ENCODE results near the gene NSD2.
A peak's percentile ranks its signal among the peaks of the same experiment; 100 is the strongest.

NSD2 gene

DNA sequence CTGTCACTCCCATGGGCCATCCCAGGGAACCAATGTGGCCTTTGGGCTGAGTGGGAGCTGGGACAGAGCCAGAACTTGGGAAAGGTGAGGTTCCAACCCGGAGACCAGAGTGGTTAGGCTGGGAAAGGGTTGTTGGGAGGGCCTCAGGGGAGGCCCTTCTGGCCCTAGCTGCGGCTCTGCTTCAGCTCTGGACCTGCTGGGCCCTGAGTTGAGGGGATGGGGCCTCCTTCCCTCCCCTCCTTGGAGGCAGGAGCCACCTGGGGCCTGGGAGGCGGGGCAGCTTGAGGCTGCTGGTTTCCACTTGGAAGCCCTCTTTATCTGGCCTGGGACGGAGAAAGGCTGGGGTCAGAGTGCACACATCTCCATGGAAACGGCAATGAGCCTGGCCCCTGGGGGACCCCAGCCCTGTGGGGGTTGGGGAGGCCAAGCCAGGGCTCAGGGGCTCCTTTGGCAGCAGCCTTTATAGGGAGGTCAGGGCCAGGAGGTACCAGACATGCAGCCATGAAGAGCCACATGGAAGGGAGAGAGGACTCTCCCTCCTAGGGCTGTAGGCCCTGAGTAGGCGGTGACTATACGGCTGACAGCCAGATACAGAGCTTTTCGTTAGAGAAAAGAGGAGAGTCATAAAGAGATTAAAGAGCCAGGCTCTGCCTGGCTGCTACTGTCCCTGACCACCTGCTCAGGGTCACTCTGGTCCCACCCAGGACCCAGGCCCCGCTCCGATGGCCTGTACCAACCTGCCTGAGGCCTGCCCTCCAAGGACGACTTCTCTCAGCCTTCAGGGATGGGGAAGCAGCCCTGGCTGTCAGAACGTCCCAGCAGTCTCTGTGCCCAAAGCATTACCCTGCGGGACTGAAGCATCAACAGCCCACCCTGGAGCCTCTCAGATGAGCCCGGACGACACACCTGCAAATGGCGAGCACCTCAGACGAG lies 6.9 kb upstream of the NSD2 start:
- no peak for DNase-seq (ENCODE audit: low spot score)

GRCh38 chr4:1866189-1866661 lies 5.0 kb upstream of the NSD2 start:
- DNase-seq (ENCODE audit: low spot score), result no peak

- DNase-seq (ENCODE audit: low spot score), result no peak
Observed at GRCh38 chr4:1868293-1868692, 2.9 kb upstream of the NSD2 start.

DNA sequence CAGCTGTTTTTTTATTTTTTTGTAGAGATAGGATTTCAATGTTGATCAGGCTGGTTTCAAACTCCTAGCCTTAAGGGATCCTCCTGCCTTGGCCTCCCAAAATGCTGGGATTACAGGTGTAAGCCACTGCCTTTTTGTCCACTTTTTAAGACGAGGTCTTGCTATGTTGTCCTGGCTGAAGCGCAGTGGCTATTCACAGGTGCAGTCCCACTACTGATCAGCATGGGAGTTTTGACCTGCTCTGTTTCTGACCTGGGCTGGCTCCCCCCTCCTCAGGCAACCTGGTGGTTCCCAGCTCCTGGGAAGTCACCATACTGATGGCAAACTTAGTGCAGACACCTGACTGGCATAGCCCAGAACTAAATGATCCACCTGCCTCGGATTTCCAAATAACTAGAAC lies 2.3 kb upstream of the NSD2 start:
- no peak for DNase-seq (ENCODE audit: low spot score)

DNA sequence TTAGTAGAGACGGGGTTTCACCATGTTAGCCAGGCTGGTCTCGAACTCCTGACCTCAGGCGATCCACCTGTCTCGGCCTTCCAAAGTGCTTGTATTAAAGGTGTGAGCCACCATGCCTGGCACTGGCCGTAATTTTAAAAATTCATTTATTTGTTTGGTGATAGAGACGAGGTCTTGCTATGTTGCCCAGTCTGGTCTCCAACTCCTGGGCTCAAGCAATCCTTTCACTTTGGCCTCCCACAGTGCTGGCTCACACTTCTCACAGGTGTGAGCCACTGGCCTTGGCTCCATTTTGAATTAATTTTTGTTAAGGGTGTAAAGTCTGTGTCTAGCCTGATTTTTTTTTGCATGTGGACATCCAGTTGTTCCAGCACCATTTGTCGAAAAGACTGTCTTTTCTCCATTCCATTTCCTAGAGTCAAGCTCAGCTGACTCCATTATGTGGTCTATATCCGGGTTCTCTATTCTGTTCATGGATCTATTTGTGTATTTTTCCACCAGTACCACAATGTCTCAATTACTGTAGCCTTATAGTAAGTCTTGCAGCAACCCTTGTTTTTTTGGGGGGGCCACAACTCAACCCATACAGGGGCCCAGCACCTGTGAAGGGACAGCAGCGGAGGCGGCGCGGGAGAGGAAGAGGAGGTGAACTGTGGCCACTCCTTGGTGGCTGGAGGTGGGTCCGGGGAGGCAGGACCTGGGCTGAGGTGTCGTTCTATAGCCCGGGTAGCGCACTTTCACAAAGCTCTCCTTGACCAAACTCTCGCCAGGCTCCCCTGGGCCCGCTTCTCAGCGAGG lies 1.5 kb upstream of the NSD2 start:
- DNase-seq (ENCODE audit: low spot score), result no peak

- DNase-seq (ENCODE audit: low spot score), result peak; percentile 87
Observed at GRCh38 chr4:1870328-1870577, 940 bp upstream of the NSD2 start.

- DNase-seq (ENCODE audit: low spot score), result peak; percentile 54
Observed at GRCh38 chr4:1871471-1872021, 353 bp downstream of the NSD2 start.

- no peak for DNase-seq (ENCODE audit: low spot score)
Observed at GRCh38 chr4:1872870-1873269, 1.7 kb downstream of the NSD2 start.

GRCh38 chr4:1873291-1873690 lies 2.1 kb downstream of the NSD2 start:
- DNase-seq (ENCODE audit: low spot score), result no peak

DNA sequence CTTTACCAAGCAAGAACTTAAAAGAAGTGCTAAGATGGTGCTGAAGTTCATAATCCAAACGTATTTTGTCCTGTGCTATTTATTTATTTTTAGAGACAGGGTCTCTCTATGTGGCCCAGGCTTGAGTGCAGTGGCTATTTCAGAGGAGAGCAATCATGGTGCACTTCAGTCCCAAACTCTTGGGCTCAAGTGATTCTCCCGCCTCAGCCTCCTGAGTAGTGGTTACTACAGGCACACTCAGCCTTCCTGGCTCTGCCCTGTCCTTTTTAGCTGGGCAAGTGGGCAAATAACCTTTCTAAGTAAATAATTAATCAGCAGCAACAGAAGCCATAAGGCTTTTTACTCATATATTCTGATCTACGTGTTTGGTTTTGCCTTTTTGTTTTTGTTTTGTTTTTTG lies 2.6 kb downstream of the NSD2 start:
- DNase-seq (ENCODE audit: low spot score), result no peak

GRCh38 chr4:1874201-1874600 lies 3.0 kb downstream of the NSD2 start:
- no peak for DNase-seq (ENCODE audit: low spot score)

DNA sequence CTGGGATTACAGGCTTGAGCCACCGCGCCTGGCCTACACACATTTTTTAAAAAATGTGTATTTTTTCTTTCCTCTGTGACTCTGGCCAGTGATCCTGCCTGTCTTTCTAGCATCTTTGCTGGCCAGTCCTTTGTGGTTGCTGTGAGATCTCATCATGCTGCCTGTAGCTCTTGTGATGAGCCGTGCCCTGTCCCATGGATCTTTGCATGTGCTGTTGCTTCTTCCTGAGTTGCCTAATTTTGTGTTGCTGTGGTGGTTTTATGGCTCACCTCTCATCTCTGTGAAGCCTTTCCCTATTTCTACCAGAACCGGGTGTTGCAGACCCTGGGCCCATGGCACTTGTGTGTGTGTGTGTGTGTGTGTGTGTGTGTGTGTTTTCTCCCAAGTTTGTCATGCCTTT lies 8.3 kb downstream of the NSD2 start:
- DNase-seq (ENCODE audit: low spot score), result no peak

- no peak for DNase-seq (ENCODE audit: low spot score)
Observed at GRCh38 chr4:1880332-1880731, 9.1 kb downstream of the NSD2 start.

DNA sequence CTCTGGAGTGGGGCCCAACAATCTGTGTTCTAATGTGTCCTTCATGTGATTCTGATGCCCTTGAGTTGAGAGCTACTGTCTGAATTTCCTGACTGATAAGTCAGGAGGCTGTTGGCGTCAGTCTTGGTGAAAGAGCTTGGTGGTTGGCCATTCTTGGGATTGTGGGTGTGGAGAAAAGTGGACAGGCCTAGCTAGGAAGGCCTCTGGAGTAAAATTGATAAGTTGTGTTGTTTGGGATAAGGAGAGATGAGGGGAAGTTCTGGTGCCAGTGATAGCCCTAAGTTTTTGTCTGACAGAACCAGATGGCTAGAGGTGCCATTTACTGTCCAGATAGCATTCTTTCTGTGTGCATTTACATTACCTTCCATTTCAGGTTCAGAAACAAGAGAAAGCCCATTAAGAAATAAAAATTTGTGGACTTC lies 11.7 kb downstream of the NSD2 start:
- DNase-seq (ENCODE audit: low spot score), result no peak

DNA sequence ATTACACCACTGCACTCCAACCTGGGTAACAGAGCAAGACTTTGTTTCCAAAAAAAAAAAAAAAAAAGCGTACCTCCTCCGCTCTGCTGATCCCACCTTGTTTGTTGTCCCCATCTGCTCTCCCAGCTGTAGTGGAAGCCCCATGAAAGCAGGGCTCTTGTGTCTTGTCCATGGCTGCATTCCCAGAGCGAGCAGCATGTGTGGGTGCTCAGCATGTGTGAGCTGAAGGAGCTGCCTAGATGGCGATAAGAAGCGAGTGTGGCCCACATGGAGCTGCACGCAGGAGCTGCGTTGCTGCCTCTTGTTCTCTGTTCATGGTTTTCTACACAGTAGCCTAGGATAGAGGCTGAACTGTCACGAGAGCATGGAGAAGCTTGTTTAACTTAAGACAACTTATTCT lies 12.4 kb downstream of the NSD2 start:
- no peak for DNase-seq (ENCODE audit: low spot score)

GRCh38 chr4:1885414-1885813 lies 14.2 kb downstream of the NSD2 start:
- no peak for DNase-seq (ENCODE audit: low spot score)

DNA sequence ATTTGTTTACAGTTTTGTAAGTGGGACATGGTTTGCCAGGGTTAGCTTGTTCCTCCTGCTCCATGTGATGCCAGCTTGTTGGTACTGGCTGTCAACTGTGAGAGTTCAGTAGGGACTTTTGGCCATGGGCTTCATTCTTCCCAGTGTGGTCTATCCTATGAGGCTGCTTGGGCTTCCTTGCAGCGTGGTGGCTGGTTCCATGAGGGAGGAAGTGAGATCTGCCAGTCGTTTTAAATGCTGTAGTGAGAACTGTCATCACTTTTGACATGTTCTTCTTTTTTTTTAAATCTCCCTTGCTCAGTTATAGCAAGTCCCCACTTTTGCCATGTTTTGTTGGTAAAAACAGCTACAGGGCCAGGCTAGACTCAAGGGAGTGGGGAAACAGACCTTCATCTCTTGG lies 15.9 kb downstream of the NSD2 start:
- DNase-seq (ENCODE audit: low spot score), result no peak

DNA sequence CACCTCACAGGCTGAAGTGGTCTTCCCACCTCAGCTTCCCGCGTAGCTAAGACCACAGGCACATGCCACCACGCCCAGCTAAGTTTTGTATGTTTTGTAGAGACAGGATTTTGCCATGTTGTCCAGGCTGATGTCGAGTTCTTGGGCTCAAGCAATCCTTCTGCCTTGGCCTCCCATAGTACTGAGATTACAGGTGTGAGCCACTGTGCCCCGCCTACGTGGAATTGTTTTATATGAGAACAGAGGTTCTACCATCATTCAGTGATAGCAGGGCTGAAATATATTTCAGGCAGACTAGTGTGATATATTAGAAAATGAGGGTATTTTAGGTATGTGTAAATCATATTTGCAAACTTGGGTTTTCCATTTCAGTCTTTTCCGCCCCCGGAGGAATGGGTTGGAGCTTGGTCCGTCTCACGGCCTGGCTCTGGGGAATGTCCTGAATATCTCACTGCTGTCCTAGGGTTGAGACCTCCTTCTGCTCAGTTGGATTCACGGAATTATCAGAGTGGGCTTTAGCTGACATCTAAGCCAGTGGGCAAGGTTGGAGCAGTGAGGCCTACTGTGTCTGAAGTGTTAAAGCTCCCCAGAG lies 19.9 kb downstream of the NSD2 start:
- DNase-seq (ENCODE audit: low spot score), result no peak

- DNase-seq (ENCODE audit: low spot score), result no peak
Observed at GRCh38 chr4:1895971-1896657, 24.9 kb downstream of the NSD2 start.

DNA sequence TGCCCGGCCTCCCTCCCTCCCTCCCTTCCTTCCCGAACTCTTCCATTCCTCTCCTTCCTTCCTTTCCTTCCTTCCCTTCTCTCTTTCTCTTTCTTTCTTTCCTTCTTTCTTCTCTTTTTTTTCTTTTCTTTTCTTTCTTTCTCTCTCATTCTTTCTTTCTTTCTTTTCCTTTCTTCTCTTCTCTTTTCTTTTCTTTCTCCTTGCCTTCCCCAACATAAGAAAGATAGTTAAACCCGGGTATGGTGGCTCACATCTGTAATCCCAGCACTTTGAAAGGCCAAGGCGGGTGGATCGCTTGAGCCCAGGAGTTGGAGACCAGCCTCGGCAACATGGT lies 25.4 kb downstream of the NSD2 start:
- DNase-seq (ENCODE audit: low spot score), result no peak

DNA sequence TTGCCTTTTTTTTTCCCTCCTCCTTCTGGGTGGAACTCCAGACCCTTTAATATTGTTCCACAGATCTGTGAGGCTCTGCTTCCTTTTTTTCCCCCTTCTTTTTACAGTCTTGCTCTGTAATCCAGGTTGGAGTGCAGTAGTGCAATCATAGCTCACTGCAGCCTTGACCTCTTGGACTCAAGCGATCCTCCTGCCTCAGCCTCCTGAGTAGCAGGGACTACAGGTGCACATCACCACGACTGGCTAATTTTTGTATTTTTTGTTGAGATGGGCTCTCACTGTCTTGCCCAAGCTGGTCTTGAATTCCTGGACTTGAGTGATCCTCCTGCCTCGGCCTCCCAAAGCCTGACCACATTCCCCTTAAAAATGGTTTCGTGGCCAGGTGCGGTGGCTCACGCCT lies 26.8 kb downstream of the NSD2 start:
- no peak for DNase-seq (ENCODE audit: low spot score)

- DNase-seq (ENCODE audit: low spot score), result no peak
Observed at GRCh38 chr4:1898681-1899080, 27.5 kb downstream of the NSD2 start.

Data from germinal center (tissue), 1 donor.